Activated naive CD8-positive, alpha-beta T cell treated with anti-CD3 and anti-CD28 coated beads, Interleukin-2, amount 10 ng/mL, durations not matched to agents 7 days and 5 days (primary cell): ENCODE results near the gene ARSB. TPM values are rescaled to one million over a fixed set of nuclear protein-coding genes. Genes with fewer than 3 reads are reported as not detected.
"Not testable (repeated sequence)": the region's sequence is repeated elsewhere in the genome, so short reads cannot be mapped to it uniquely, and the experiment has no call there.

Experiments used
- ATAC-seq: fragments of 150-1000 bp; cut with Tn5 transposase; one replicate; pipeline ENCODE4 v1.10.0; 2021; ENCODE audit warnings: low read depth, moderate library complexity
- POLR2A ChIA-PET: fragments of 350-600 bp; sonication (Branson Sonifier 250); formaldehyde crosslinking; loops from one replicate; lab custom pipeline; 2021; ENCODE audit warnings: antibody characterized with exemption; lab: Charles Lee
- DNase-seq: peaks from one replicate; pipeline ENCODE4 v3.0.0; 2021
- H3K27ac Mint-ChIP-seq: one replicate; pipeline ENCODE4 v1.8.0; 2022; ENCODE audit warnings: mild to moderate bottlenecking, mixed read lengths
- H3K27me3 Mint-ChIP-seq: one replicate; pipeline ENCODE4 v1.8.0; 2022; ENCODE audit warnings: mild to moderate bottlenecking, moderate library complexity, mixed read lengths
- H3K36me3 Mint-ChIP-seq: one replicate; pipeline ENCODE4 v1.8.0; 2021; ENCODE audit warnings: mild to moderate bottlenecking, mixed read lengths
- H3K4me1 Mint-ChIP-seq: one replicate; pipeline ENCODE4 v1.8.0; 2021; ENCODE audit warnings: mixed read lengths
- H3K4me3 Mint-ChIP-seq: one replicate; pipeline ENCODE4 v1.8.0; 2022; ENCODE audit warnings: mild to moderate bottlenecking, moderate library complexity, mixed read lengths
- H3K9me3 Mint-ChIP-seq: one replicate; pipeline ENCODE4 v1.8.0; 2021; ENCODE audit warnings: mixed read lengths
- total RNA-seq, 2 experiments: library from RNA; stranded (reverse); gene quantifications; one replicate each; pipeline ENCODE4 v1.2.3, GENCODE V29; 2021

ARSB gene
- total RNA-seq, 2 experiments from 2014 or later = 6.3 to 7.4 TPM

DNA sequence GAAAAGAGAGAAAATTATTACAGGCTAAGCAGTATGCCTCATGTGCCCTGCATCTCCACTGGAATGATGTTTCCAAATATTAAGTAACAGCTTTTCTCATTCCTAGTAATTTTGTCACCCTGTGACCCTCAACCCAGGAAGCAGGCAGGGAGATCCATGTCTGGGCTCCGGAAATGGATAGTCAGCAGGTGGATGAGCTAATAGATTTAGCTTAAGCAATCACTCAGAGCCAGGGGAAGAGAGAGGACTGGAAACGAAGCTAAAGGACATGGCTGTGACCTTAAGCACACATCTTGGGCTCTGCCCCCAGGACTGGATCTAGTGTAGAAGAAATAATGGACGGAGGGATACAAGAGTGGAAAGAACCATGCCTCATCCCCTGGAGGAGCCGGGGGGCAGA, 89.5 kb downstream of the ARSB start:
- DNase-seq (no peak), ATAC-seq (no peak)
- H3K4me3 Mint-ChIP-seq = no peak overlapping the region
- no peaks in the 10 kb centered on the region for H3K4me1 Mint-ChIP-seq
- POLR2A ChIA-PET = no interaction called here
- no peak overlapping the region for H3K27ac Mint-ChIP-seq
- H3K27me3 Mint-ChIP-seq = peaks cover 6% of the 10 kb centered on the region
- H3K36me3 Mint-ChIP-seq = peaks cover 7% of the 10 kb centered on the region
- H3K9me3 Mint-ChIP-seq = peaks cover 4% of the 10 kb centered on the region

DNA sequence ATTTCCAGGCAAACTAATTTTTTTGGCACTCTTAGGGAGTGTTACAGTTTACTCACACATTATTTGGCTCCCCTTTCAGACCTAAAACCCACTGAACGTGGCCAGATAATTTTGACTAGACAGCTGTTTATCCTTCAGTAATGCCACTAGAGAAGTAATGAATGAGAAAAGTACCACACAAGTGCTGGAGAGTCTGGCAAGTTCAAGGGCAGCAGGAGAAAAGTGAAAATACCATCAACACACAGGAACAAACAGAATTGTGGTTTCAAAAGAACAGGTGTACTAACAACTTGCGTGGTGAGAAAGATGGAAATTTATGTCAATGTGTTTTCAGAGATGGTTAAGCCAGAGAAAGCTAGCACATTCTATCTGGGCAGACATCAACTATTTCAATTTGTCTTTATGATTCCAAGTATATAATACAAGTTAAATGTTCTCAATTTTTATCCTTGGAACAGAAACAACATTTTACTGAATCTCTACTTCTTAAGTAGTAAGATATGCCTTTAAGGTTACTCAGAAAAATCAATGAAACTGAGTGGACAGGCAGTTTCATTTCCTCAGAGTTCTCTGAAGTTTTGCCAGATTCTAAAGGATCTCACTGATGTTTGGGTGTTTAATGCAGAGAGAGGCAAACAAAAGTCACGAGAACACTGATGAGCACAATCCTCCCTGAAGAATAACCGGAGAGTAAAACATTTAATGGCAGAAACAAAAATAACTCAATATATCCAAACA, 91.0 kb downstream of the ARSB start:
- peaks cover 2% of the 10 kb centered on the region for H3K4me1 Mint-ChIP-seq
- ATAC-seq = no peak
- POLR2A ChIA-PET = no interaction called here
- H3K4me3 Mint-ChIP-seq = no peak overlapping the region
- no peak overlapping the region for H3K27ac Mint-ChIP-seq
- no peak for DNase-seq
- H3K9me3 Mint-ChIP-seq = peaks cover 4% of the 10 kb centered on the region
- peaks cover 11% of the 10 kb centered on the region for H3K27me3 Mint-ChIP-seq
- peaks cover 4% of the 10 kb centered on the region for H3K36me3 Mint-ChIP-seq

DNA sequence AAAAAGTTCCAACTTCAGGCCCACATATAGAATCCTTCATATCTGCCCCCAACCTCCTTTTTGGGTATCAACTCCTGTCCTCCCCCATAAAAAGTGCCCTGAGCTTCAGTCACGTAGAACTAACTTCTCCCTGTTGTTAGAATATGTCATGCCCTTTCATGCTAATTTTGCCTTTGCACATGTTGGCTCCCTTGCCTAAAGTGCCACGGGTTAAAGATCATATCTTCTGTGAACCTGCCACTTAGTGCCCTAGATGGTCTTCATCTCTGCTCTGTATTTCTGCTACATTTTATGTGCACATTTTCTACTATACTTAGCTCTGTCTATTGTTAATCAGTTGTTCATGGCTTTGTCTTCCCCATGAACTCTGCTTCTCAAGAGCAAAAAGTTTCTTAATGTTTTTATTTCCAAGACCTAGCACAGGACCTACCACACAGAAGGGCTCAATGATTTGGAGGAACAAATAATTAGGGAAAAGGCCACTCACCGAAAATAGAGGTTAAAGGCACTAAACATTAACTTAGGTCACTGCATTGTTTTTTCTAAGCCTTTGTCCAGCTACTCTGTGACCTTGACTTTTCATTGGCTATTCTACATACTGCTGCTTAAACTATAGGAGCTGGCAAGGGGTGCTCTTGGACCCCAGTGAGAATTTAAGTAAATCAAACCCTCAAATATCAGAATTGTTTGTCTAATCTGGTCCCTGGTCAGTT, 94.3 kb downstream of the ARSB start:
- DNase-seq = no peak
- H3K4me1 Mint-ChIP-seq = peaks cover 19% of the 10 kb centered on the region
- no peaks in the 10 kb centered on the region for H3K9me3 Mint-ChIP-seq
- peaks cover 12% of the 10 kb centered on the region for H3K27me3 Mint-ChIP-seq
- no peak for ATAC-seq
- POLR2A ChIA-PET = no interaction called here
- peaks cover 3% of the 10 kb centered on the region for H3K36me3 Mint-ChIP-seq
- H3K4me3 Mint-ChIP-seq = no peak overlapping the region
- H3K27ac Mint-ChIP-seq = no peak overlapping the region

DNA sequence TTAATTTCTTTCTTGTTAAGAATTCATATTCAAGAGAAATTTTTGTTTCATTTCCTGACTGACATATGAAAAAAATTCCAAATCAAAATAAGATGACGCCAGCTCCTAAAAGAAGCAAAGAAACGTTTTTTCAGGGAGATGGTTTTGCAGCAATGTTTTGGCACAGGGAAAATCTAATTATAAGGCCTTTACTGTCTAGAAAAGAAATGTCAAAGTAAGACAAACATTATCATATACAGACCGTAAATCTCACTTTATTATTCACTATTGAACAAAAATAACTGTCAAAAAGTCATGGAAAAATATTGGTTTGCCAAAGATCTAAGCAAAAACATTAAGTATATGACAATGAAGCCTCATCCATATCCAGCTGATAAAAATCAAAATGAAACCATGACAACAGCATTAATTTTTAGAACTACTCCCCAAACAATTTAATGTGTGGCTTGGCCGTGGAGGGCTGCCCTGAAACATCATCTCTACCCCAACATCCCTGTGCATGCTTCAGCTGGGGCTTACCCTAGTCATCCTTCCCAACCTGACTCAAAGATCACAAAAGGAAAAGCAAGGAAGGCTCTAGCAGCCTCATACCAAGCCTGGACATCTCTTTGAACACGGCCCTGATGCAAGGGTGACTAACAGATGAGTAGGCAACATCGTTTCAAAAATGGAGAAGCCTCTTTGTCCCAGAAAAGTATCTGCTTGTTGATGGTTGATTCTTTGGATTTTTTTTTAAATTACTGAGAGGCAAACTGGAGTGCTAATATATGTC, 95.6 kb downstream of the ARSB start:
- H3K27ac Mint-ChIP-seq = no peak overlapping the region
- H3K36me3 Mint-ChIP-seq = peaks cover 3% of the 10 kb centered on the region
- DNase-seq = no peak
- ATAC-seq = no peak
- H3K4me3 Mint-ChIP-seq = no peak overlapping the region
- POLR2A ChIA-PET = no interaction called here
- peaks cover 19% of the 10 kb centered on the region for H3K4me1 Mint-ChIP-seq
- H3K9me3 Mint-ChIP-seq = no peaks in the 10 kb centered on the region
- H3K27me3 Mint-ChIP-seq = peaks cover 12% of the 10 kb centered on the region

DNA sequence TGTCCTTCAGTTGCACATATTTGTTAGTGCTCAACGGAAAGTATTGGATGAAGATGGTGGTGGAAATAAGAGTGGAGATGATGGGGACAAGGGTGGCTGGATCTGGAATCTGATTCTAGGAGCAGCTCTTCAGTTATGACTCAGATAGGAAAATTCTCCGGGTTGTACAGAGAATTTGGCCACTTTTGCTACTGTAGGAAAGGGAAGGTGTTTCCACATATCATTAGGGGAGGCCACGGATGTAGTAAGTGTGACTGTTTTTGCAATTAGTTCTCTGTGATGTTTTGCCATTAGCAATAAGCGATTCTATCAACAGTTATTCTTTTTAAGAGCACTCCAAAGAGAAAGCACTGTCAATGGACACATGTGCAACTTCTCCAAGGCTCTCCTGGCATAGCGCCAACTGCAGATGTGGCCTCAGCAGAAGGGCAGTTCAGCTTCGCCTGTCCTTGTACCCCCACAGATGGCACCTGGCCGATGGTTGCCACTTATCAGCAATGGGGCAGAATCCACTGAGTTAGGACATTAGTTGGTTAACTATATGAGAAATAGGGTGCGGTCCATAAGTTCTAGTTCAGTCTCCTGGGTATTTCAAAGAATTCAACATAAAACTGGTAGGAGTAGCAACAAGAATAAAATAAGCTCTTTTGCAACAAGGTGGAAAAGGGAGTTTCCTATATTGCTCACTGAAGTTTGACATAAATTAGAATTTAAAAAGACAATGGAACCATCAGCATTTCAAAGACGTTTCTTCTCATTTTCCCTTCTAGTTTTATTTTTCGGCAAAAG, 96.3 kb downstream of the ARSB start:
- Mint-ChIP-seq H3K9me3 (no peaks in the 10 kb centered on the region), H3K27ac (no peak overlapping the region), H3K4me1 (peaks cover 19% of the 10 kb centered on the region), H3K27me3 (peaks cover 12% of the 10 kb centered on the region), H3K36me3 (peaks cover 3% of the 10 kb centered on the region), H3K4me3 (no peak overlapping the region)
- POLR2A ChIA-PET = no interaction called here
- ATAC-seq (no peak), DNase-seq (no peak)

DNA sequence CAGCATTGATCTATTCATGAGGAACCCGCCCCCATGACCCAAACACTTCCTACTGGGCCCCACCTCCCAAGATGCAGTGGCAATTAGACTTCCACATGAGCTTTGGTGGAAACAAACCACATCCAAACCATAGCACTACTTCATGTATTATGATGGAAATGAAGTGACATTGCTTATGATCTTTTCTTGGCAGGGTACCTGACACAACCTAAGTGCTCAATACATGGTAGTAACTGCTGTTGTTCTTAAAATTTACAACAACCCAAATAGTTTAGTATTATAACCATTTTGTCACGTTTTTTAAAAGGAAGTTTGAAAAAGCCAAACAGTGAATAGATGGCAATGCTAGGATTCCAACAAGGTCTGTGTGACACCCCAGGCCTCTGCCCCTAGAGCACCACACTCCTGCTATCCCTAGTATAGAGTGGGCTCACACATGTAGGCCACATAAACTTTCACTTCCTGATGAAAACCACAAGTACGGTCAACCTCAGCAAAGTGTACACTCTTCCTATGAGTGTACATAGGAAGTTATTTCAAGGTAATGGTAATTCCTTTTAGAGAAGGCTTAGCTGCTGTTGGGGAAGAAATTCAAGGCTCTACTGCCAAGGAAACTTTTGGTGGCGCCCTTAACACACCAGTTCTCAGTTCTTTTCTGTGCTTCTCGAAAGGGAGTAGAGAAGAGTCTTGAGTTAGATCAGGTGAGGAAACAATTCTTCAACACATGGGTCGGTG, 97.6 kb downstream of the ARSB start:
- peaks cover 19% of the 10 kb centered on the region for H3K4me1 Mint-ChIP-seq
- peaks cover 12% of the 10 kb centered on the region for H3K27me3 Mint-ChIP-seq
- no peaks in the 10 kb centered on the region for H3K9me3 Mint-ChIP-seq
- ATAC-seq (peak; percentile 93), DNase-seq (no peak)
- no peak overlapping the region for H3K27ac Mint-ChIP-seq
- peaks cover 3% of the 10 kb centered on the region for H3K36me3 Mint-ChIP-seq
- H3K4me3 Mint-ChIP-seq = no peak overlapping the region
- POLR2A ChIA-PET = interaction anchor here (0.7 kb wide), 1 partner anchor 97 kb away, joined by 3 read pairs; no protein-coding TSS in a partner anchor

DNA sequence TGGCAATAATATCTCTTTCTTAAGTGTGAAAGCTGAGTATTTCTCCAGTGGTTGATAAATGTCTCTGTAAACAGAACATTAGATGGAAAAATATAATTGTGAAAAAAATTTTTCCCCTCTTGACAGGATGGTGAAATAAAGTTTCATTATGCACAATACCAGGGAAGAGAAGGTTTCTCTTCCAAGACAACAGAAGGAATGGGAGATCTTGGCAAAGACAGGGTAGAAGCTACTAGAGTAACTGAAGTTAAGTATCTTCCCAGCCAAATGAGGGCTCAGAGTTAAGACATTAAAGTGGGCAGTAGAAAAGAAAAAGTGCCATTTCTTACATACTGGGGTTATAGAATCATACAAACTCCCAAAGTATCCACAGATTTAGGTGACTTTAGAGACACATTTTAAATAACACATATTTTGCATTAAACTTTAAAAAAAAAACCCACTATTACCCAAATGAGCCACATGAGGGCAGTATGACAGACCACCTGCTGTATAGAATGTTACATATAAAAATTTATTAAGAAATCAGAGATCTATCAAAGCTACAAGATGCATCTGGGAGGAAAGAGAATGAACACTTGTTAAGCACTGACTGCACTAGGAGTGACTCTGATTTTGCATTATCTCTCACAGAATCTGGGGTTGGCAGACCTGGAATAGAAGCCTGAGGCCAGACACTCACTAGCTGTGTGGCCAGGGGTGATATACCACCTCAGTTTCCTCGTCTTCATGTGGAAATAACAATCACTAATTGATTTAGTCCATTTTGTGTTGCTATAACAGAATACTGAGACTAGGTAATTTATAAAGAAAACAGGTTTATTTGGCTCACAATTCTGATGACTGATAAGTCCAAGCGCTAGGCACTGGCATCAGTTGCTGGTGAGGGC, 98.5 kb downstream of the ARSB start:
- POLR2A ChIA-PET = interaction anchor here (0.7 kb wide), 1 partner anchor 95 kb away, joined by 3 read pairs; no protein-coding TSS in a partner anchor
- no peak for DNase-seq
- peak overlapping the region; percentile 30 for H3K27ac Mint-ChIP-seq

DNA sequence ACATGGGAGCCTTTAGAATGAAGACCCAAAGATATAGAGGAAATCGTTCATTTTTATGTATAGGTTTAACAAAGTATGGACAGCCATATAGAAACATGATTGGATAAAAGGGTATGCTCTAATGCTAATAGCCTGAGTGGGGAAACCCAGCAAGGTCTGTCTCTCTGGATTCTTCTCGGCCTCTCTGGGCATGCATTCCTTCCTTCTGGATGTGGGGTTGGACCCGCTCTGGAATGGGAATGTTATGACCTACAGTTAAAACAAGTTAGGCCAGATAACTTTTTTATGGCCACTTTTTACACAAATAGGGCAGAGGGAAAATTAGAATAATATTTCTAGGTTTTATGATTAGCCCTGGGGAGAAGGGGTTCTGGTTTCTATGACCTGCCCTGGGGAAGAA, 103.2 kb downstream of the ARSB start:
- no peak overlapping the region for H3K27ac Mint-ChIP-seq
- H3K4me3 Mint-ChIP-seq = no peak overlapping the region
- POLR2A ChIA-PET = no interaction called here
- ATAC-seq = no peak
- no peaks in the 10 kb centered on the region for H3K4me1 Mint-ChIP-seq
- peaks cover 3% of the 10 kb centered on the region for H3K36me3 Mint-ChIP-seq
- no peak for DNase-seq
- H3K9me3 Mint-ChIP-seq = no peaks in the 10 kb centered on the region
- H3K27me3 Mint-ChIP-seq = no peaks in the 10 kb centered on the region

More for the DNA sequence above, 98.5 kb downstream of the ARSB start:
- Mint-ChIP-seq H3K4me3 (no peak overlapping the region), H3K4me1 (peaks cover 19% of the 10 kb centered on the region), H3K36me3 (peaks cover 3% of the 10 kb centered on the region), H3K9me3 (no peaks in the 10 kb centered on the region), H3K27me3 (peaks cover 12% of the 10 kb centered on the region)
- no peak for ATAC-seq

DNA sequence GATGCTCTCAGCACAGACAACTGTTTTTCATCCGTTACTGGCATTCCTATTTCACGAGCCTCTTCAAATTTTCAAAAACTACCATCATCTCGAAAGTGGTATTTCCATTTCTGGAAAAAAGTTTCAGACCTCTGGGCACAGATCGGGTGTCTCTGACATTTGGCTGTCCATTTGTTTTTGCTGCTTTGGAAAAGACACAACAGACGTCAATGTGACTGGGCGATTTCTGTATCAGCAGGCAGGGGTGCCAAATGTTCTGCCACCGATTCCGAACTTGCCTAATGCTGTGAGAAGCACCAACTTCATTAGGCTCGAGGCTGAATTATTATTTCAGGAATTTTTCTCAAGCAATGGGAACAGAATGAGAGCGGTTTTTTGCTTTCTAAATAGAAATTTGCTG, 105.6 kb downstream of the ARSB start:
- no peak for DNase-seq
- Mint-ChIP-seq H3K27ac (no peak overlapping the region), H3K4me1 (no peaks in the 10 kb centered on the region), H3K9me3 (no peaks in the 10 kb centered on the region), H3K36me3 (no peaks in the 10 kb centered on the region), H3K4me3 (no peak overlapping the region), H3K27me3 (no peaks in the 10 kb centered on the region)
- no peak for ATAC-seq
- POLR2A ChIA-PET = no interaction called here

DNA sequence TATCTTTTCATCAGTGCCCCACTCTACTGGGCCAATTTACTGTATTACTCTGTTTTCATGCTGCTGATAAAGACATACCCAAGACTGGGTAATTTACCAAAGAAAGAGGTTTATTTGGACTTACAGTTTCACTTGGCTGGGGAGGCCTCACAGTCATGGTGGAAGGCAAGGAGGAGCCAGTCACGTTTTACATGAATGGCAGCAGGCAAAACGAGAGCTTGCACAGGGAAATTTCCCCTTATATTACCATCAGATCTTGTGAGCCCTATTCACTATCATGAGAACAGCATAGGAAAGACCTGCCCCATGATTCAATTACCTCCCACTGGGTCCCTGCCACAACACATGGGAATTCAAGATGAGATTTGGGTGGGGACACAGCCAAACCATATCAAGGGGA, 119.0 kb downstream of the ARSB start:
- POLR2A ChIA-PET, H3K4me3 Mint-ChIP-seq, H3K4me1 Mint-ChIP-seq, ATAC-seq, H3K27me3 Mint-ChIP-seq, DNase-seq, H3K27ac Mint-ChIP-seq: not testable (repeated sequence)
- H3K36me3 Mint-ChIP-seq = peaks cover 23% of the 10 kb centered on the region
- peaks cover 13% of the 10 kb centered on the region for H3K9me3 Mint-ChIP-seq

DNA sequence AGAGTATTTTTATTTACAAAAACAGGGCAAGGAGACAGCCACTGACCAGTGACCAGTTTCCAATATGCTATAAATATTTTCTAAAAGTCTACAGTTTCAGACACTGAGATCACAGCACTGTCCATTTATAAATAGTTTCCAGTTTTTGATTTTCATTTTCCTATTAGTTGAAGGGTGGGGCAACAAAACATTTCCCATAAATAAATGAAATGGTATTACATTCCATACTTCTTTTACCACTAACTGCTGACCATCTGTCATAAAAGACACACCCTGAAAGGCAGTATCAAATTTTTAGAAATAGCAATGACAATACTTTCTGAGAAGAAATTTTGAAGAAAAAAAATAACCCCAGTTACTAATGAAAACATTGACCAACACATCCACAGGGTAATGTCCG, 126.7 kb downstream of the ARSB start:
- DNase-seq (no peak), ATAC-seq (no peak)
- H3K4me3 Mint-ChIP-seq = no peak overlapping the region
- peaks cover 21% of the 10 kb centered on the region for H3K36me3 Mint-ChIP-seq
- no peaks in the 10 kb centered on the region for H3K27me3 Mint-ChIP-seq
- peaks cover 15% of the 10 kb centered on the region for H3K9me3 Mint-ChIP-seq
- H3K4me1 Mint-ChIP-seq = peaks cover 1% of the 10 kb centered on the region
- H3K27ac Mint-ChIP-seq = no peak overlapping the region
- POLR2A ChIA-PET = no interaction called here

DNA sequence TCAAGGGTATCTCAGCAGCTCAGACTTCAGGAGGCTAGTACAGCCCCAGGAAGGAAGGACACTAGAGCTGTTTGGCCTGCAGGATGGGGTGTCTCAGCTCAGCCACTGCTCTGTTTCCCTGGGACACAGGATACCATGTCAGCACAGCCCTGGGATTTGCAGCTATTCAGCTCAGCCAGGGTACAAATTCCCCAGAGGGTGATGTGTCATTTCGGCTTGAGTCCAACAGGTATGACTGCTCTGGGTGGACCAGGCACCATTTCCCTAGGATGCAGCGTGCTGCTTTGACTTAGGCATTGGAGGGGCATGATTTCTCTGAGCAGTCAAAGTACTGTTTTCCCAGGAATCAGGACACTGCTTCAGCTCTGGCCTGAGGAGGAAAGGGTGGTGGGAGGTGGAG, 130.1 kb downstream of the ARSB start:
- POLR2A ChIA-PET = no interaction called here
- H3K36me3 Mint-ChIP-seq = peaks cover 12% of the 10 kb centered on the region
- peaks cover 8% of the 10 kb centered on the region for H3K9me3 Mint-ChIP-seq
- H3K27me3 Mint-ChIP-seq = no peaks in the 10 kb centered on the region
- no peak for ATAC-seq
- H3K4me3 Mint-ChIP-seq = no peak overlapping the region
- no peaks in the 10 kb centered on the region for H3K4me1 Mint-ChIP-seq
- no peak overlapping the region for H3K27ac Mint-ChIP-seq
- no peak for DNase-seq
